Cerebellar cortex (tissue), 1 donor: ENCODE data around the gene KIAA1614.
"Not testable (repeated sequence)": the region's sequence is repeated elsewhere in the genome, so short reads cannot be mapped to it uniquely, and the experiment has no call there.

ENCODE experiments used
- DNase-seq: peaks from one replicate; pipeline ENCODE4 v3.0.0-alpha.2; 2015; ENCODE audit warnings: low spot score

KIAA1614 gene

DNA sequence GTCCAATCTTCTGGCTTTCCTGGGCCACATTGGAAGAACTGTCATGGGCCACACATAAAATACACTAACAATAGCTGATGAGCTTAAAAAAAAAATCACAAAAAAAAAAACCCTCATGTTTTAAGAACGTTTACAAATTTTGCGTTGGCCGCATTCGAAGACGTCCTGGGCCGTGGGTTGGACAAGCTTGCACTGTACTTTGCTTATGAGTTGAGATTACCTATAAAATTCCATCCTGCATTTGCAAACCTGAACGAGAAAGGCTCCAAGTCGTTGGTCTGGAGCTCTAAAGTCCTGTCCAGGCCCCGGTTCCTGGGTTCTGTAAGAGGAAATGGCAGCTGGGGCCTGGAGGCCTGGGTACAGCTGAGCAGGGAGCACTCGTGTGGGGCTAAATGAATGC lies 51.4 kb downstream of the KIAA1614 start:
- no peak for DNase-seq

DNA sequence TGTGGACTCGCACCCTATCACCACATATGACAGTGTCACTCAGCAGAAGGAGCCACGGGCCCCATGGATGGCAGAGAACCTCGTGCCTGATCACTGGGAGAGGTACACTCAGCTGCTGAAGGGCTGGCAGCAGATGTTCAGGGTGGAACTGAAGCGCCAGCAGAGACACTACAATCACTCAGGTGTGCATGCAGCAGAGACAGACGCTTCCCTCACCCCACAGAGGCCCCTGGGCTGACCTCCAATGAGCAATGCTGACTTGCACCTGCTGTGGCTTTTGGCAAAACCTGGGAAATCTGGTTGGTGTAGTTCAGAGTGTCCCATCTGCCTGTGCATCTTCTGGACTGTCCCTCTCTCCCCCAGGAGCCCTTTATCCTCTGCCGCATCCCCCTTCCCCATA lies 51.9 kb downstream of the KIAA1614 start:
- DNase-seq: peak; percentile 50

DNA sequence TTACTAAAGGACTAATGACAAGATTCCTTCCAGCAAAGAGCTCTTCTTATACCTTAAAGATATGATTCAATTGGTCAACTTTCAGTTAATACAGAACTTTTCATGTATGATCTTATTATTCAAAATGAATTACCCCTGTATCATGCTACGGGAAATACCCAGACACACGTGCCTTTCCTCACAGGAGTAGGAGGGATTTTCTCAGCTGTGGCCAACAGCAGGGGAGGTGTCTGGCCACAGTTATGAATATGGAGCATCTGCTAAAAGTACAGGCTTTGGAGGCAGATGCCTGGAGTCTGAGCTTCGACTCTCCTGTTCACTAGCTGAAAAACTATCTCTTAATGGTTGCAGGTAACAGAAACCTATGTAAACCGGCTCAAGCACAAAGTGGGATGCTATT lies 53.6 kb downstream of the KIAA1614 start:
- no peak for DNase-seq

DNA sequence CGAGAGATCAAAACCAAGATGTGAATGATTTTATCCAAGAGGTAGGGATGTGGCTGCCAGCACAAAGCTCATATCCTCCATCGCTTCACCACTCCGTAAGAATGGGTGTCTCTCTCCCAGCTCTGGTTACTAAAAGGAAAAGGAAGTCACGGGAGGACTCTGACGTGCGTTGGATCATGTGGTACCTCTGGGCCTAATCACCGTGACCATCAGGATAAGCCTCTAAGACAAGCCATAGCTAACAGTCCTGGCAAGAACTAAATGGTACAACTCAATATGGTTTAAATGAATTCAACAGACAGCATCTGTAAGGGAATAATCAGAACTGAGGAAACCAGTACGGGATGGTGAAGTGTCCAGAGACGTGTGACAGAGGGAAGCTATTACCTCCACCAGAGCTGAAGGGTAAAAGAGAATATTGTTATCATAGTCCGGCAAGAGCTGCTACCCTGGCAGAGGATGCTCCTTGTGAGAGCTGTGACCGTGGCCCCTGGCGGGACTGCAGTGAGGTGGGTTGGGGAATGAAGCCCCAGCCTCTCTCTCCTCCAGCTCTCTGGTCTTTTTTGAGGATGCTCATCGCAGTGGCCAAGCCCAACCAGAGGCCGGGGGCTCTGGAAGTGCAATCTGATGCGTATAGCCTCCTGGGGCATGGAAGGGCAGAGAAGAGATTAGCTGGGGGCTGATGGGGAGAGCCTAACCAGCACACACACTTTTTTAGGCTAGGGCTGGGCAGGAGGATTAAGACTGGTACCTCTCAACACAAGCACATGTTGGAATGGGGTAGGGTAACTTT lies 54.2 kb downstream of the KIAA1614 start:
- no peak for DNase-seq

DNA sequence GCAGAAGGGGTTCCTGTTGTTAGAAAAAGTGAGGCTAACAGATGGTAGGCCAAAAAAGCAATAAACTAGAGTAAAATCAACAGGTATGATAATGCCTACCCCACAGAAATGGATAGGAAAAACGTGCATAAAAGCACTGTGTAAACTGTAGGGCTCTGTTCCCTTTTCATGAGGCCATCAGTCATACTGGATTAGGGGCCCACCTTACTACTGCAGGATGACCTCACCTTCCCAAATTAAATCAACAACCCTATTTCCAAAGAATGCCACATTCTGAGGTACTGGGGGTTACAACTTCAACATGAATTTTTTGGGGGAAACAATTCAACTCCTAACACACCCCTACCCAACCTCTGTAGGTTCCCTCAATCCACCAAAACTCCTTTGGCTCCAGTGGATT lies 54.9 kb downstream of the KIAA1614 start:
- no peak for DNase-seq

DNA sequence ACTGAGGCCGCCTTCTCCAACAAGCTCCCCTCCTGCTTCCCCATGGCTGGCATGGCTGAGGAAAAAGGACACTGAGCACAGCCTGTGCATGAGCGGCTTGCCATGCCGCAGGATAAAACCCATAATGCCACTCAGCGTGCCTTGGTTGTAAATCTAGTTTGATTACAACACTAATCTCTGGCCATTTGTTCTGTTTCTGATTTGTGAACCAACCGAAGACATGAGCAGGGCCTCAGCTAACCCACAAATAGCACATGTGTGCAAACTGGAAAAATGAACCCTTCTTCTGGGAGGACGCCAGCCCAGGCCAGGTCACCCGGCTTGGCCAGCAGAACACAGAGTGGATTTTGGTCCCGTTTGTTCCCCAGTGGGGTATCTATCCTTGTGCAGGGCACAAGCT lies 56.1 kb downstream of the KIAA1614 start:
- not testable (repeated sequence) for DNase-seq

DNA sequence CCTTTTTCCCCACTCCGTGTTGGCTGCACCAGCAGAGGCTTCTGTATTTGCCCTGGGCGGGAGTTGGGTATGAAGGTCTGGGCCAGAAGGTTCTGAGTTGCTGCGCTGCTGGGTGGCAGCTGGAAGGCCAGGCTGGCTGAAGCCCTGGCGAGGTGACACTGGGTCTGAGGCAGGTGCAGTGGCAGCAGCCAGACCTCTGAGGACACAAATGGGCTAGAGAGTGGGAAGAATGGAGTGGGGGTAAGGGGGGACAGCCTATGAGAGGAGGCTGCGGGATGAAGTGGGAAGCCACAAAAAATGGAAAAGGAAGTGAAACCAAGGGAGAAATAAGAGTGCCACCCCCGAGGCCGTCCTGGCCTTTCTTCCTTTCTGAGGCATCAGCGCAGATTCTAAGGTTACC lies 56.7 kb downstream of the KIAA1614 start:
- DNase-seq: no peak

DNA sequence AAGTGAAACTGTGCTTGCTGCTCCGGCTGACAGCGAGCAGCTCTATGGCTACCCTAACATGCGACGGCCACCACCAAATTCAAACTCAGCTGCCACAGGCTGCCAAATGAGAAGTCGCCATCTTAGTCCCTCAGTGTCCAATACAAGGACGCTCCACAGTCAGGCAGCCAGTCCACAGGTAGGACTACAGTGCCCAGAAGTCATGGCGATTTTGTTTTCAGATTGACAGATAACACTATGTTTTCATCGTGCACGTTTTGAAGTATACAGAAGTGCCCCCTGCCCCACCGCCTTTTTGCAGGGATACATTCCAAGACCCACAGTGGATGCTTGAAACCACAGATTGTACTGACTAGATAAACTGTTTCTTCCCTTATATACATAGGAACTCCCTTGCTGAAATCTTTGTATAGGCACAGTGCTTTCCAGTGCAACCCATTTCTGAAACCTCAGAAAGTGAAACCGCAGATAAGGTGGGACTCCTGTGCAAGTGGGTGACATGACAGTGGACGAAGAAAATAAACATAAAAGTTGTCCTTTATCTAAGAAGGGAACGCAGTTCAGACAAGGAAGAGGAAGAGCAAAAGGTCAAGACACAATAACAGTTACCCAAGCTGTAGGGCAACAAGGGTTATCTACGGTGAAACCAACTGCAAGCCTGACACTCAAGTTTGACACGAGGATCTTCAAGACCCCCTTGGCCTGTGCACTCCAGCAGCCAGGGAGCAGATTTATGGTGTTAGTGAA lies 57.8 kb downstream of the KIAA1614 start:
- no peak for DNase-seq

DNA sequence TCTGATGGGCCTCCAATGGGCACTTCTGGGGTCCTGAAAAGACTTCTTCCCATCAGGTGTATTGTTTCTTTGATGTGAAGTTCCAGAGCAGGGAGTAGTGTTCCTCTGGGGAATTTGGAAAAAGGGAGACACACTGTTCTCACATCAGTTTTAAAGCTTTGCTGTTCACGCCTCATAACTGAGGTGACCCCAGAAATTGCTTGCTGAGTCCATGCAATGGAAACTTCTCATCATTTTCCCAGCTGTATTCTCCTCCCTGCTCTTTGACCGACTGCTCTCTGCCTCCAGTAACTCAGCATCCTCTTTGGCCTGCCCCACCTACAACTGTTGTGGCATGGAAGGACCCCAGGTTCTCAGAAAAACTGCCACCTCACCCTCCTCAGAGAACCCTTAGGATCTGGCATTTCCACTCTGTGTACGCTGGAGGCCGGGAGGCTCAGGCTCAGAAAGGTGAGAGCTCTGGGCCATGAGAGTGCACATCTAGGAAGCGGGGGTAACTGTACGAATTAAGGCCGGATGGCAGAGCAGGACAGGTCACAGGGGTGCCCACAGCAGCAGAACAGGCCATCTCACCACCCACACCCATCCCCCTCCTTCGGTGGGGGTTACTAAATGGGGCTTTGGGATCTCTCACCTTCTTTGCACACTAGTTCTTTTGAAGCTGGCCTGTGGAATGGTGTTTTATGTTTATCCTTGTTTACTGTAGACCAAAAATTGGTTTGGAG lies 58.7 kb downstream of the KIAA1614 start:
- no peak for DNase-seq

DNA sequence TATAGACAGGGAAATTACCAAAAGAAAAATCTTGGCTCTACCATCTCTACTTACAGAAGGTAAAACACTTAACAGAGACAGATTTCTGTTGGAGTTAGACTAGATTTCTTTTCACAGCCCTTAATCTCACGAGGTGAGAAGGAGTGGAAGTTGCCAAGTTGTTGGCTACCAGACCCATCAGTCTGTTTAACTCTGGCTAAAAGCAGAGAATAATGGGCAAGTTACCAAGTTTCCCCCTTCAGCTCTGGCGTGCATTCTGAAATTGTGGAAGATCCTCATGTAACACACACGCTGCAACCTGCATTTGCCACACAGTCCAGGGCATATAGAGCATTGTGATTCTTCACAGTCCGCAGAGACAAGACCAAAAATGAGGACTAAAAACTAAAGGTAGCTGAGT lies 60.7 kb downstream of the KIAA1614 start:
- peak; percentile 63 for DNase-seq

DNA sequence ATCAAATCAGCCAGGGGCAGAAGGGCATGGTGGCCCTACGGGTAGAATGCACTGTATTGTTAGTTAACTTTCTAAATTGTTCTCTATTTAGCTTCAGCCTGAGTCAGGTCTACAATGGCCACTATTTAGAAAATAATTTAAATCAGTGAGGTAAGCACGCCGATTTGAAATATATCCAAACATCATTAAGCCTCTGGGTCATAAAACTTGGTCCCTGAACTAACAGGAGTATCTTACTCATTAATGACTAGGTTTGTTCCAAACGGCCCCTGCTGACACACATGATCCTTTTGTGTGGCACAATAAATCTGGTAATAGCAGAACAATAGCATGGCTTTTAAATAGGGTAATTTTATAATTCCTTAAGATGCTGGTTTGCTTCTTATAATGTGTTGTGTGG lies 61.5 kb downstream of the KIAA1614 start:
- DNase-seq: no peak

DNA sequence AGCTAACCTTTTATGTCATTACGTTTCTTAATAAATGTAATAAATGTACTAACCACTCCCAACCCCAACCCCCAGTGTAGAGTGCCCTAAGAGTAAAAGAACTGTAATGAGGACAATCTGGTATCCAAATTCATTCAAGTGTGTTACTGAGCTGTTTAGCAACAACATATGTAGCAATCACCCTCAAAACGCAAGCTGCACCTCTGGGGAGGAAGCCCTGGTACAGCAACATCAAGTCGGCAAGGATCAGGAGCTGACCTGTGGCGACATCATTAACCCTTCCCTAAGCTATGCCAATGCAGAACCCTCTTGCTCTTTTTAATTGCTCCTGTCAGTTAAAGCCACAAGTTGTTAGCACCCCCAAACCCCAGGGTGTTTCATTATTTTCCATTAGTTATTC lies 62.9 kb downstream of the KIAA1614 start:
- no peak for DNase-seq

DNA sequence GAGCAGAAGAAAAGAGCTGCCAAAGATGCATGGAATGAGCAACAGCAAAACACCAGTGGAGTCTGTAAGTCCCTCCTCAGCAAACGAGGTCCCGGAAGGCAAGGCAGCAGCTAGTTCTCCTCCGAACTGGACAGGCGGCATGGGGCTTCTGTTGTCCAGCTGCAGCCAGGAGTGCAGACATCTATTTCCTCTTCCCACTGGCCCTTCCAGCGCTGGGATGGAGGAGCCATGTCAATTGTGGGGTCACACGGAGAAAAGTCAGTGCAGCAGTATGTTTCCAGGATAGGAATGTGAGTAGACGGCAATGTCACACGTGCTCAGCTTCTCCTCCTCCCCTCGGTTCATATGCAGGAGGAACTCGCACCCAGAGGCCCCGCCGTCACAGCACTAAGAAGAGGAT lies 63.5 kb downstream of the KIAA1614 start:
- DNase-seq: no peak

DNA sequence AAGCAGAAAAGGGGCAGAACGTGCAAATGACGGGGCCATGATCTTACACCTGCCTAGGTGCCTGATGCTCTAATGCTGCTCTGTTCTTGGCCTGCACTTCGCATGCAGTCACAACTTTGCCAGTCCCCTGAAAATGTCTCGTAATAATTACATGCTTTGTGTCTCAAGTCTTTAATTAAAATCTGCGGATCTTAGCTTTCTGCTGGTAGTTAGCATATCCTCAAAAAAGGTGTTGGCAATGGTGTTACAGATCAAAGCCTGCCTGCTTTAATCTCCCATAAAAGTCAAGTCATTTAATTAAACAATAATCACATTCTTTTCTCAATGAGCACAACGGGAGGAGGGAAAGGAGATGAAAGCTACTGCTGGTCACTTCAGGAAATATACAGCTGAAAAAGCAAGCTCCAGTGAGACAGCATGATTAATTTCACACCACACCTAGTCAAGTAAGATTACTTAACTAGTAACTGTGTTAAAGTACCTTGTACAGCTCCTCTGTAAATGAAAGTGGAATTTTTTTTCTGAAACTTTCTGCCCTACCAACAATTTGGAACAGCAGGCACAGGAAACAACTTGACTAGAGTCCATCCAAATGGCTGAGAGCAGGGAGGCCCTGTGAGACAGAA lies 64.1 kb downstream of the KIAA1614 start:
- DNase-seq: no peak

DNA sequence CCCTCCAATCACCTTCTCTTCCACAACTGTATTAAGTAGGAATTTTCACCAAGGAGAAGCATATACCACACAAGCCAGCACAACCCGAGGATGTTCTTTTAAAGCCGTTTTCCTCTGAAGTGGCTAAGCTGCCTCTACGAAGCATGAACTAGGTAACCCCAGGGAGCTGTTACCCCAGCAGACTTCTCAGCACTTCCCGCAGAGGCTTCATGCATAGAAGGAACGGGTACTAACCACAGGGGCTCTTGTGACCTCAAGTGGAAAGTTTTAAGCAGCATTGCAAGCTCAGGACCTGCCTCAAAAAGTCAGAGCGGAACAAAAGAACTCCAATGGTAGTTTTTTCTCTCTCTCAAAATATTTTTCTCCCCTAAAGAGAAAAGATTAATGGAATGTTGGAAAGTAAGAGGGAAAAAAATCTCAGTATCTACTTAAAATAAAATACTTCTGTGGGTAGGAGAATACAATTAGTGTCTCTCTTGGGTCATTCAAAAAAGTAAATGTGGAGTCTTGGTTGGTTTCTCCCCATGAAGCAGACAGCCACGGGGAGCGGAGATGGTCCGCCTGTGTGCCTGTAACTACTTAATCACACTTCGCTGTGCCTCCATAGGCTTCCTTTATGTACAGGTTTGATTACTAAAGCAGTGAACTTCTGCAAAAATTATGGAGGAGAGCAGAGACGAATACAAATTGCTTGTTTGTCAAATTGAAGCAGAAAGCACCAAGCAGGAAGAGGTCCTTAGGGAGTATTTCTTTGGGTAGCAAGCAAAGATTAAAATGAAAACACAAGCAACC lies 69.1 kb downstream of the KIAA1614 start:
- DNase-seq: no peak

DNA sequence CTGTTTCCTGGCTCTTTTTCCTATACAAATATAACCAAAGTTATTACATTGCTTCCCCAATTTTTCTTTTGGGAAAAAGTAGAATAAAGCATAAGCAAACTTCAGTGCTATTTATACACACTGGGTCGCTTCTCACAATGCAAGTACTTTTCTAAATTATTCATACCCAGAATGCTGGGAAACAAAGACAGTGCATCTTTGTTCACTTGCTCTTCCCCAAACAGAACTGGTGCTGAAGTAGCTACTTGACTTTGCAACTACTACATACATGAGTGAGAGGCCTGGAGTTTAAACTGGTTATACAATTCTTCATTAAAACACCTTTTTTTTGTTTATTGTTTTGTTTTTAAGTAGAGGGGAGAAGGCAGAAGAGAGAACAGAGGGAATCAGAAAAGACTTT lies 69.7 kb downstream of the KIAA1614 start:
- DNase-seq: no peak

DNA sequence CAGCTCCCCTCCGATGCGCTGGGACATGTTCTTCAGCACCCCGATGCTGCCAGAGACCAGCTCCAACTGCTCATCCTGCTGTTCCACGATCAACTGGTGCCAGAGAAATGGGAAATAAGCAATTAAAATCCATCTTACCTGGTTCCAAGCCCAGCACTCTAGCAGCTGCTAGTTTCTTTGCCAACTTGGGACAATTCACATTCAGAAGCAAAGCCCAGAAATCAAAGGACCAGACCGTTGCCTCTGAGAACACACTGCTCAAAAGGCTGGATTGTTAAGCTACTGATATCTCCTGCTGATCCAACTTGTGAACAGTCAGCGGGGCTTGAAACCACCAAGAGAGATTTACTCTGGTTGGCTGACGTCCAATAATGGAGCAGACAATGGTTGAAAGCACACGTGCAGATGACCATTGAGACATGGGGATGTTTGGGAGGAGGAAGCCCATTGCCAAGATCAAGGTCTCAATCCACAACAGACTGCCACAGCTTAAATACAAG lies 75.6 kb downstream of the KIAA1614 start:
- DNase-seq: peak; percentile 95

DNA sequence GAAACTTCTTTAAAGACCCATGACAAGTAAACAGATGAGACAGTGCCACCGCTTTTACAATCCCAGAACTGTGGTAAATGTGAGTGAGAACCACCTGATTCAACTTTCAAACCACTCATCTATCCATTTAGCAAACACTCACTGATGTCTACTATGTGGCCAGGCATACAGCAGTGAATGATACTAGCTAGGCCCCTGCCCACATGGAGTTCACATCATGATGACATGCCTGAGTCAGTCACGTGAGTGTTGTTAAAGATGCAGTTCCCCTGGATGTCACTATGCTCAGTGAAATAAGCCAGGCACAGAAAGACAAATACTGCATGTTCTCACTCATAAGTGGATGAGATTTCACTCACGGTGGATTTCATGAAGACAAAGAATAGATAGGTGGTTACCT lies 81.6 kb downstream of the KIAA1614 start:
- no peak for DNase-seq

DNA sequence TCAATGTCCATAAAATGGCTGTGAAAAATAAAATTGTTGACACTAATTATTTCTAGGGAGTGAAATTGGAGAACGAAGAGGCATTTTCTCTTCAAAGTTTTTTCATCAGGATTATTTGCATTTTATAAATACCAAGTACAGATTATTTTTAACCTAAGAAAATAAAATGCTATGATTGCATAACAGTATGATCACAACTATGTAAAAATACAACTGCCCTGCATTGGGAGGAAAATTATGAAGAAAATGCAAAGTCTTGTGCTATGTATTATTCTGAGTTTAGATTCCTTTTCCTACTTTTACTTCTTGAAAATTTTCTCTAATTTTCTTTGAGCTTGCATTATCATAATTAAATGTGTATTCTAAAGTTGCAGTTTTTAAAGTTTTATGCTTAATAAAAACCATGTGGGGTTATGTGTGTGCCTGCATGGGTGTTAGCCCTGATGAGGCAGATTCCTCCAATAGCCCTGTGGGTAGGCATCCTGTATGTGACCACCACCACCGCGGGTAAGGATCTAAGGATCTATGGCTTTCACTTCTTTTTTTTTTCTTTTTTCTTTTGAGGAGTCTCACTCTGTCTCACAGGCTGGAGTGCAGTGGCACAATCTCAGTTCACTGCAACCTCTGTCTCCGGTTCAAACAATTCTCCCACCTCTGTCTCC lies 85.3 kb downstream of the KIAA1614 start:
- DNase-seq: no peak
